H1 (cell line): ENCODE measurements around the gene CC2D2A. TPM values are rescaled to one million over a fixed set of nuclear protein-coding genes. Genes with fewer than 3 reads are reported as not detected.

Experiments used
- CTCF ChIA-PET: fragments of 300-600 bp; sonication (Branson Sonifier 250); formaldehyde crosslinking; loops from one replicate; lab custom pipeline; 2021; ENCODE audit not compliant: partially characterized antibody; lab: Charles Lee
- POLR2A ChIA-PET: fragments of 300-600 bp; sonication (Branson Sonifier 250); formaldehyde crosslinking; loops from one replicate; lab custom pipeline; 2021; ENCODE audit warnings: inconsistent platforms; ENCODE audit not compliant: partially characterized antibody; lab: Charles Lee
- DNase-seq, 2 experiments: peaks; one replicate each; pipeline versions ENCODE4 v3.0.0 to v3.0.0-alpha.2; 2010 to 2022; ENCODE audit warnings: low spot score in 2 of 2, low read depth in 1 of 2, mixed read lengths in 1 of 2
- FAIRE-seq: peaks from 2 replicates; lab custom pipeline; 2011; peaks lifted over from hg19 to GRCh38; lab: Jason Lieb, UNC
- H2AFZ ChIP-seq: 2 replicates; pipeline ENCODE4 v1.8.1; 2012; ENCODE audit warnings: low read length, inconsistent platforms
- H2AK5ac ChIP-seq: 2 replicates; pipeline ENCODE4 v1.6.1; 2013; ENCODE audit warnings: low read depth, low read length
- H2BK120ac ChIP-seq: replicated peaks from 2 replicates; pipeline ENCODE3; 2013; ENCODE audit warnings: low read depth, low read length, inconsistent platforms
- H2BK12ac ChIP-seq: 2 replicates; pipeline ENCODE4 v1.6.1; 2013; ENCODE audit warnings: low read depth, low read length
- H2BK15ac ChIP-seq: 2 replicates; pipeline ENCODE4 v1.6.1; 2013; ENCODE audit warnings: low read length
- H2BK20ac ChIP-seq: 2 replicates; pipeline ENCODE4 v1.6.1; 2013; ENCODE audit warnings: low read length
- H2BK5ac ChIP-seq: 2 replicates; pipeline ENCODE4 v1.6.1; 2013; ENCODE audit warnings: low read depth, low read length
- H3K14ac ChIP-seq: 2 replicates; pipeline ENCODE4 v1.6.1; 2013; ENCODE audit warnings: inconsistent platforms; ENCODE audit not compliant: insufficient read length
- H3K18ac ChIP-seq: 2 replicates; pipeline ENCODE4 v1.6.1; 2013; ENCODE audit warnings: low read length; ENCODE audit errors: extremely low read depth
- H3K23ac ChIP-seq: 2 replicates; pipeline ENCODE4 v1.6.1; 2013; ENCODE audit warnings: inconsistent platforms; ENCODE audit not compliant: insufficient read length
- H3K23me2 ChIP-seq: 2 replicates; pipeline ENCODE4 v1.6.1; 2013; ENCODE audit warnings: low read depth, low read length
- H3K27ac ChIP-seq: 2 replicates; pipeline ENCODE4 v1.6.1; 2011; ENCODE audit warnings: low read depth, low read length, inconsistent platforms
- H3K27me3 ChIP-seq, 4 experiments: replicated peaks in 1 of 4; 1 replicate in 1 of 4; 2 replicates in 3 of 4; pipeline versions ENCODE4 v1.6.1 to v1.8.1; 2011 to 2013; ENCODE audit warnings: low read length in 3 of 4, mild to moderate bottlenecking in 3 of 4, inconsistent platforms in 2 of 4, mixed read lengths in 2 of 4, moderate library complexity in 1 of 4; ENCODE audit not compliant: control insufficient read depth in 3 of 4, insufficient read depth in 3 of 4; ENCODE audit errors: extremely low read depth in 1 of 4
- H3K36me3 ChIP-seq, 4 experiments: 2 replicates each; pipeline versions ENCODE4 v1.6.1 to v1.8.1; 2011 to 2013; ENCODE audit warnings: mild to moderate bottlenecking in 4 of 4, low read length in 3 of 4, moderate library complexity in 2 of 4, control low read depth in 1 of 4, inconsistent platforms in 1 of 4; ENCODE audit not compliant: insufficient read depth in 4 of 4, control insufficient read depth in 2 of 4
- H3K4ac ChIP-seq: replicated peaks from 2 replicates; pipeline ENCODE3; 2013; ENCODE audit warnings: low read length, low read depth, mixed read lengths, inconsistent platforms; ENCODE audit not compliant: insufficient read length
- H3K4me1 ChIP-seq, 4 experiments: replicated peaks in 1 of 4; 1 replicate in 1 of 4; 2 replicates in 3 of 4; pipeline versions ENCODE4 v1.6.1 to v1.8.1; 2011 to 2013; ENCODE audit warnings: low read length in 3 of 4, inconsistent platforms in 2 of 4, mixed read lengths in 1 of 4; ENCODE audit not compliant: insufficient read depth in 4 of 4, control insufficient read depth in 3 of 4
- H3K4me2 ChIP-seq, 2 experiments: 2 replicates each; pipeline versions ENCODE4 v1.6.1 to v1.8.1; 2011 to 2013; ENCODE audit warnings: low read depth in 2 of 2, low read length in 2 of 2, control low read depth in 1 of 2, inconsistent platforms in 1 of 2, mild to moderate bottlenecking in 1 of 2; ENCODE audit not compliant: insufficient read depth in 1 of 2
- H3K4me3 ChIP-seq, 4 experiments: fragments of 200-600, 300-600 bp in 1 of 4; sonication (generic), shearing (Covaris generic), sonication (Bioruptor Twin) in 1 of 4; 2 replicates each; pipeline versions ENCODE4 v1.5.1 to v1.8.1; 2011 to 2016; ENCODE audit warnings: low read length in 4 of 4, low read depth in 3 of 4, control low read depth in 2 of 4, inconsistent platforms in 2 of 4, mild to moderate bottlenecking in 2 of 4, mixed read lengths in 1 of 4, moderate library complexity in 1 of 4; ENCODE audit not compliant: insufficient read depth in 2 of 4; ENCODE audit errors: extremely low read depth in 1 of 4
- H3K56ac ChIP-seq: replicated peaks from 2 replicates; pipeline ENCODE3; 2013; ENCODE audit warnings: low read depth, mild to moderate bottlenecking, mixed read lengths, low read length, inconsistent platforms; ENCODE audit not compliant: insufficient read length
- H3K79me1 ChIP-seq: 2 replicates; pipeline ENCODE4 v1.6.1; 2013; ENCODE audit warnings: low read depth, low read length, control low read depth
- H3K79me2 ChIP-seq, 2 experiments: 2 replicates each; pipeline versions ENCODE4 v1.6.1 to v1.8.1; 2012 to 2013; ENCODE audit warnings: low read length in 2 of 2, mild to moderate bottlenecking in 2 of 2, inconsistent platforms in 1 of 2; ENCODE audit not compliant: insufficient read depth in 2 of 2, control insufficient read depth in 1 of 2
- H3K9ac ChIP-seq, 4 experiments: replicated peaks in 1 of 4; 1 replicate in 1 of 4; 2 replicates in 3 of 4; pipeline versions ENCODE4 v1.6.1 to v1.8.1; 2011 to 2013; ENCODE audit warnings: low read depth in 3 of 4, low read length in 3 of 4, control low read depth in 2 of 4, mild to moderate bottlenecking in 2 of 4, moderate library complexity in 2 of 4, inconsistent platforms in 1 of 4; ENCODE audit errors: extremely low read depth in 1 of 4
- H3K9me3 ChIP-seq, 2 experiments: 2 replicates each; pipeline versions ENCODE4 v1.6.1 to v1.8.1; 2012 to 2013; ENCODE audit warnings: mild to moderate bottlenecking in 2 of 2, moderate library complexity in 2 of 2, control low read depth in 1 of 2, inconsistent platforms in 1 of 2, low read depth in 1 of 2, low read length in 1 of 2, mixed read lengths in 1 of 2; ENCODE audit not compliant: insufficient read depth in 2 of 2
- H4K20me1 ChIP-seq, 2 experiments: replicated peaks in 1 of 2; 2 replicates each; pipeline versions ENCODE3 to v1.8.1; 2011 to 2013; ENCODE audit warnings: inconsistent platforms in 2 of 2, low read length in 2 of 2, mild to moderate bottlenecking in 1 of 2; ENCODE audit not compliant: insufficient read depth in 2 of 2, control insufficient read depth in 1 of 2
- H4K5ac ChIP-seq: 2 replicates; pipeline ENCODE4 v1.6.1; 2013; ENCODE audit warnings: low read length, low read depth, mixed read lengths, inconsistent platforms; ENCODE audit not compliant: insufficient read length
- H4K8ac ChIP-seq: 2 replicates; pipeline ENCODE4 v1.8.0; 2013; ENCODE audit warnings: mild to moderate bottlenecking, moderate library complexity, low read length, inconsistent platforms; ENCODE audit not compliant: insufficient read depth; ENCODE audit errors: extremely low read depth
- H4K91ac ChIP-seq: replicated peaks from 2 replicates; pipeline ENCODE3; 2013; ENCODE audit warnings: low read length, mixed read lengths, inconsistent platforms; ENCODE audit not compliant: insufficient read length
- ASH2L ChIP-seq: fragments of 200-600, 300-600 bp; sonication (generic); IDR thresholded peaks from one replicate; pipeline ENCODE4 v1.7.1; 2017; ENCODE audit warnings: low read length
- MAFK ChIP-seq: IDR thresholded peaks from 2 replicates; pipeline ENCODE4 v1.6.1; 2012; ENCODE audit warnings: low read depth, mild to moderate bottlenecking, improper control_type of control experiment, low read length
- NANOG ChIP-seq: IDR thresholded peaks from 2 replicates; pipeline ENCODE4 v1.6.1; 2011; ENCODE audit warnings: low read length, low read depth, mild to moderate bottlenecking, inconsistent platforms; ENCODE audit not compliant: insufficient read depth, poor library complexity, severe bottlenecking
- SIRT6 ChIP-seq: IDR thresholded peaks from one replicate; pipeline ENCODE4 v1.7.1; 2012; ENCODE audit warnings: low read length, inconsistent platforms
- WGBS, 2 experiments: shearing (Covaris generic) in 1 of 2; methylation state at CpG; one replicate each; pipeline versions ENCODE4 v1.1.6 to v1.1.7; 2013 to 2015; ENCODE audit warnings: low lambda C conversion rate in 2 of 2, mixed read lengths in 2 of 2, inconsistent platforms in 1 of 2, low coverage in 1 of 2, missing lambda C conversion rate in 1 of 2; ENCODE audit not compliant: insufficient replicate concordance in 2 of 2, insufficient coverage in 1 of 2, insufficient read length in 1 of 2; ENCODE audit errors: extremely low coverage in 1 of 2, missing lambda C conversion rate in 1 of 2; 5-methylcytosine and 5-hydroxymethylcytosine counted together
- polyA plus RNA-seq, 7 experiments: library from polyadenylated mRNA; depleted of rRNA in 3 of 7; stranded (reverse) in 5 of 7; unstranded in 2 of 7; fragments of >200 nt in 5 of 7; fragments of 200-250 nt in 2 of 7; gene quantifications; 1 replicate in 5 of 7; 2 replicates in 1 of 7; 4 replicates in 1 of 7; pipeline versions ENCODE4 v1.2.1 to v1.2.3, GENCODE V29; 2011 to 2013; ENCODE audit warnings: missing spikeins in 2 of 7, mixed read lengths in 2 of 7
- total RNA-seq: library from RNA; stranded (reverse); fragmentation: NEBNext Ultra II Directional; extraction: Animal tissue kit (Norgen Biotek cat#: 25700); gene quantifications from 2 replicates; pipeline ENCODE4 v1.2.1, GENCODE V29; 2021

CC2D2A gene
- total and polyA plus RNA-seq, 2 of the 8 experiments (the other 6 are each of a cell fraction or from before 2014, with no cell fraction given) = 11.0 to 12.2 TPM

DNA sequence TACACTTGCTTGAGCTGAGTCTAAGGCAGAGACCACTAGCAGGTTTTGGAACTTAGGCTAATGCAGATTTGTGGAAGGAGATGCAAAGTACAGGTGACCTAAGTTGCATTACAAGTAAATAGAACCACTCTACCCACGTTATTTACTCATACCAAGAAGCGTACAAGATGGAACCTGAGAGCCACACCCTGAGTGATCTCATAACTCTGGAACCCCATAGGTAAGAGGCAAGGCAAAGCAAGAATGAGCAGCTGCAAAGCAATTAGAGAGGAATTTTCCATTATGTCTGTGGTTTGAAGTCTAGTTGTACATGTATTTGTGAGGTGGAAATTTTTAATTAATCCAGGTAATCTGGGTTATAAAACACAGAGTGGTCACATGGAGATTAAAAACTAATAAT lies 55.4 kb downstream of the CC2D2A start:
- H4K5ac ChIP-seq = no peak overlapping the region
- FAIRE-seq (no peak), DNase-seq (no peak)
- H3K23me2 ChIP-seq = no peaks in the 10 kb centered on the region; the same call in 1 of the 2 replicates
- H2AFZ ChIP-seq = no peak overlapping the region
- no peak overlapping the region for H4K91ac ChIP-seq
- H4K20me1 ChIP-seq = no peaks in the 10 kb centered on the region
- no peak overlapping the region for H2BK20ac ChIP-seq
- POLR2A ChIA-PET = no interaction called here
- no peak overlapping the region for H3K18ac ChIP-seq
- no peak overlapping the region for H3K4me3 ChIP-seq
- 80% methylated on average over 2 of the region's 2 CpGs; no CpG with 5 or more reads in 1 of the 2 experiments for WGBS, 2 experiments
- no peak overlapping the region for H2BK12ac ChIP-seq
- no peak overlapping the region for H2BK15ac ChIP-seq
- H3K79me1 ChIP-seq = no peaks in the 10 kb centered on the region
- H3K14ac ChIP-seq = no peak overlapping the region
- H3K27ac ChIP-seq = no peak overlapping the region
- no peaks in the 10 kb centered on the region for H3K79me2 ChIP-seq
- no peak overlapping the region for H2AK5ac ChIP-seq
- H3K4me1 ChIP-seq = no peaks in the 10 kb centered on the region
- TF ChIP-seq MAFK = no peak
- TF ChIP-seq NANOG = no peak
- TF ChIP-seq SIRT6 = no peak
- no peak for TF ChIP-seq ASH2L
- H3K56ac ChIP-seq = no peak overlapping the region
- no peak overlapping the region for H3K9ac ChIP-seq
- 0 out of 8 replicates have a peak, but pooled peaks cover 0 to 3% (median 0%) of the 10 kb centered on the region in 4 experiments for H3K36me3 ChIP-seq
- no peak overlapping the region for H3K4ac ChIP-seq
- no peak overlapping the region for H4K8ac ChIP-seq
- no peak overlapping the region for H2BK5ac ChIP-seq
- H3K23ac ChIP-seq = no peak overlapping the region
- no peaks in the 10 kb centered on the region for H3K27me3 ChIP-seq
- CTCF ChIA-PET = no interaction called here
- no peak overlapping the region for H3K4me2 ChIP-seq
- no peaks in the 10 kb centered on the region for H3K9me3 ChIP-seq
- no peak overlapping the region for H2BK120ac ChIP-seq
